ENCODE measurements around the gene C8G.
A peak's percentile ranks its signal among the peaks of the same experiment; 100 is the strongest.

Gene C8G

GRCh38 chr9:136982232-136983051 is 37.4 kb downstream of the C8G start, which contains the start of gene LCNL1:
TSS of gene LCNL1 (plus strand) at chr9:136982993. CDS start at chr9:136983587, 594 bp downstream.
- no peak for DNase-seq (ENCODE audit: low spot score)

- DNase-seq (ENCODE audit: low spot score), result no peak
Measured at GRCh38 chr9:136983167-136983566, 38.1 kb downstream of the C8G start.

DNA sequence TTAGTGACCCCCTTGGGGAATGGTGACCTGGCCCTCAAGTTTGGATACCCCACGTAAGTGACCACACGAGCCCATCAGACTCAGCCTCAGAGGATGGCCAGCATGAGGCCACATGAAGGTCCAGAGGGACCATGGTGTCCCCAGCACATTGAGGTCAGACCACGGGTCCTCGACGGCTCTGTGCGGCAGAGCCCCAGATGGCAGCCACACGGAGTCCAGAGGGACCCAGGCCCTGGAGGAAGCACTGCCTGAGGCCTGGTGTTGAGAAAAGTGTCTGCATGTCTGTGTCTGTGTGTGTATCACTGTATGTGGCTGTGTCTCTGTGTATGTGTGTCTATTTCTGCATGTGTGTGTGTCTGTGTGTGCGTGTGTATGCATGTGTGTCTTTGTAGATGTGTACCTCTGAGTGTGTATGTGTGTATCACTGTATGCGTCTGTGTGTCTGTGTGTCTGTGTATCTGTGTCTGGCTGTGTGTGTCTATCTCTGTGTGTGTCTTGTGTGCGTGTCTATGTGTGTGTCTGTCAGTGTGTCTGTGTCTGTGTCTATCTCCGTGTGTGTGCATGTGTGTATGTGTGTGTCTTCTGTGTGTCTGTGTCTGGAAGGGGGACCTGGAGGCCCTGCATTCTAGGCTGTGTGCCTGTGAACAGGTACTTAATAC is 38.7 kb downstream of the C8G start:
- DNase-seq (ENCODE audit: low spot score), result no peak

DNA sequence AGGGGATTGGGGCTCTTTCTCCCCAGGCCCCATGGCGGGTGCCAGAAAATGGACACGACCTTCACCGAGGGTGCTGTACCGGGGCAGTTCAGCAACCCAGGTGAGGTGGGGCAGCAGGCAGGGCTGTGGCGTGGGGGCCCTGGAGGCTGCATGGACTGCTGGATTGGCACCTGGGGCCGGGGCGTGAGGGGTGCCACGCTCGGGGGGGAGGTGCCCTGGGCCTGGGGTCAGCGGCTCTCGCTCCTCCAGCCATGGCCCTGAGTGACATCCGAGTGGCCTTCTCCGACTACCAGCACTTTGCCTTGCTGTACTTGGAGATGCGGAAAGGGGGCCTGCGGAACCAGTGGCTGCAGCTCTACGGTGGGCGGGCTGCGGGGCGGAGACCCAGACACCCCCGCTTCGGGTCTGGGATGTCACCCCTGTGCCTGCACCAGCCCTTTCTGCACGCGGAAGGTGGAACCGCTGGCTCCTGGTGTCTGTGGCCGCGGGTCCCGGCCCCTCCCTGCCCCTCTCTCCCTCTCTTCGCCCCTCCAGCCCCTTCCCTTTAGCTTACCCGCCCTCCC is 39.5 kb downstream of the C8G start:
- DNase-seq (ENCODE audit: low spot score), result no peak

- no peak for DNase-seq (ENCODE audit: low spot score)
Measured at GRCh38 chr9:136985027-136985602, 40.1 kb downstream of the C8G start.

- no peak for DNase-seq (ENCODE audit: low spot score)
Measured at GRCh38 chr9:136985853-136986252, 40.8 kb downstream of the C8G start.

DNA sequence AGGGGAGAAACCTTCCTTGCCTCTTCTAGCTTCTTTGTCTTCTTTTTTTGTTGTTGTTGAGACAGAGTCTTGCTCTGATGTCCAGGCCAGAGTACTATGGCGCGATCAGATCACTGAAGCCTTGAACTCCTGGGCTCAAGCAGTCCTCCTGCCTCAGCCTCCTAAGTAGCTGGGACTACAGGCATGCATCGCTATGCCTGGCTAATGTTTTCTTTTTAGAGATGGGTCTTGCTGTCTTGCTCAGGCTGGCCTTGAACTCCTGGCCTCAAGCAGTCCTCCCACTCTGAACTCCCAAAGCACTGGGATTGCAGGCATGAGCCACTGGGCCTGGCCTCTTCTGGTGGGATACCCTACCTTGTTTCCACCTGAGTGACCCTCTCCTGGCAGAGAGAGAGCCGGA is 43.8 kb downstream of the C8G start:
- no peak for DNase-seq (ENCODE audit: low spot score)

DNA sequence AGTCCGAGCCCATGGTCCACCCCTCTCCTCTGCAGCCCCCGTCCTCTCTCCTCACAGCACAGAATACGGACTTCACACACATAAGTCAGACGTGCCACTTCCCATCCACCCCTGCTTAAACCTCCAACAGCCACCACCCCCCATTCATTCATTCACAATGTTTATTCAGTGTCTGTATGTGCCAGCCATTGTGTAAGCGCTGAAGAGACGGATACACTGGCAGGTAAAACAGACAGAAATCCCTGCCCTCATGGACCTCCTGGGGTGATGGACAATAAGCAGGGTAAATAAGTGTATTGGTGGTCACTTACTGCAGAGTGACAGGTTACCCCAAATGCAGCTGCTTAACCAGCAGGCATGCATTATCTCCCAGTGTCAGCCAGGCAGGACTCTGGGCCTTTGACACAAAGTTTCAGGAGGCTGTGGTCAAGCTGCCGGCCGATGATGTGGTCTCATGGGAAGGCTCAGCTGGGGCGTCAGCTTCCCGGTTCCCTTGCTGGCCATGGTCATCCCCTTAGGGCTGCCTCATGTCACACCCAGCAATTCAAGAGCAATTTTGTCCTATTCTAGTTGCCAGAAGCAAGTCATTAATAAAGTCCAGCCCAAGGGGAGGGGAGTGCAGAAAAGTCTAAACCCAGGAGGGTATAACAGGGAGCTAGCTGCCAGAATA is 45.3 kb downstream of the C8G start:
- no peak for DNase-seq (ENCODE audit: low spot score)

DNA sequence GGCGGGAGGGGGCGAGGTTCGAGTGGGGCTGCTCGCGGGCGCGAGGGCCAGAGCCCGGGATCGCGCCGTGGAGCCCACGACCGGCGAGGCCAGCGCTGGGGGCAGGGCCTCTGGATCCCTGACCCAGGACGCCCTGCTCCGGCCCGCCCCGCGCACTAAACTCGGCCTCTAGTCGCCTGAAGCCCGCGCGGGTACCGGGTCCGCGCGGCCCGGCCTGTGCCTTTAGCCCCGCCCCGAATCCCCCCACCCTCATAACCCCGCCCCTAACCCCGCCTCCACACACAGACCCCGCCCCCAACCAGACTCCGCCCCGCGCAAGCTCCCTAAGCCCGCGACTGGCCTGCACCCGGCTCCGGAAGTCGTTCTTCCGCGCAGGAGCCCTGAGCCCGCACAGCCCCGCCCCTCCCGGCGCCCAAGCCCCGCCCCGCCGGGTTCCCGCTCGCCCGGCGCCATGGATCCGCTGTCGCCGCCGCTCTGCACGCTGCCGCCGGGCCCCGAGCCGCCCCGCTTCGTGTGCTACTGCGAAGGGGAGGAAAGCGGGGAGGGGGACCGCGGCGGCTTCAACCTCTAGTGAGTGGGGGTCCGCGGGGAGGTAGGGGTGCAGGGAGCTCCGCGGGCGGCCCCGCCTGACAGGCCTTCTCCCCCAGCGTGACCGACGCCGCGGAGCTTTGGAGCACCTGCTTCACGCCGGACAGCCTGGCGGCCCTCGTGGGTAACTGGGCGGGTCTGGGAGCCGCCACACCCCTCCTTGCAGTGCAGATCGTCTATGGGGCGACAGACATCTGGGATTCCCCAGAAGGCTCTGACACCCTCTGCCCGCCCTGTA is 47.2 kb downstream of the C8G start, which contains the start of gene PAXX:
TSS of gene PAXX (plus strand) at position 430 of the 826 bp plus-strand sequence. CDS start at position 452, 22 bp downstream.
- DNase-seq (ENCODE audit: low spot score), result peak; percentile 98

DNA sequence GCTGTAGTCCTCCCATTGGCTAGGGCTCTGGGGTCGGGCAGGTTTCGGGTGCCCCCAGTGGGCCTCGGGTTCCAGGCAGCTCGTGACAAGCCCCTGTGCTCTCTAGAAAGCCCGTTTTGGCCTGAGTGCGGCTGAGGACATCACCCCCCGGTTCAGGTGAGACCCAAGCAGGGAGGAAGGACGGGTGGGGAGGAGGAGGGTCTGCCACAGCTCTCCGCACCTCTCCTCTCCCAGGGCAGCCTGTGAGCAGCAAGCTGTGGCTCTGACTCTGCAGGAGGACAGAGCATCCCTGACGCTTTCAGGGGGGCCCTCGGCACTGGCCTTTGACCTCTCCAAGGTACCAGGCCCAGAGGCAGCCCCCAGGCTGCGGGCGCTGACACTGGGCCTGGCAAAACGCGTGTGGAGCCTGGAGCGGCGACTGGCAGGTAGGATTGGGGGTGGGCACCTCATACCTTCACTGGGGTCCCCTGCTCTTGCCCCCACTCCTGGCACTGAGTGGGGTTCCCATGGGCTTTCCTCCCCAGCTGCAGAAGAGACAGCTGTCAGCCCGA is 47.9 kb downstream of the C8G start:
- DNase-seq (ENCODE audit: low spot score), result no peak

DNA sequence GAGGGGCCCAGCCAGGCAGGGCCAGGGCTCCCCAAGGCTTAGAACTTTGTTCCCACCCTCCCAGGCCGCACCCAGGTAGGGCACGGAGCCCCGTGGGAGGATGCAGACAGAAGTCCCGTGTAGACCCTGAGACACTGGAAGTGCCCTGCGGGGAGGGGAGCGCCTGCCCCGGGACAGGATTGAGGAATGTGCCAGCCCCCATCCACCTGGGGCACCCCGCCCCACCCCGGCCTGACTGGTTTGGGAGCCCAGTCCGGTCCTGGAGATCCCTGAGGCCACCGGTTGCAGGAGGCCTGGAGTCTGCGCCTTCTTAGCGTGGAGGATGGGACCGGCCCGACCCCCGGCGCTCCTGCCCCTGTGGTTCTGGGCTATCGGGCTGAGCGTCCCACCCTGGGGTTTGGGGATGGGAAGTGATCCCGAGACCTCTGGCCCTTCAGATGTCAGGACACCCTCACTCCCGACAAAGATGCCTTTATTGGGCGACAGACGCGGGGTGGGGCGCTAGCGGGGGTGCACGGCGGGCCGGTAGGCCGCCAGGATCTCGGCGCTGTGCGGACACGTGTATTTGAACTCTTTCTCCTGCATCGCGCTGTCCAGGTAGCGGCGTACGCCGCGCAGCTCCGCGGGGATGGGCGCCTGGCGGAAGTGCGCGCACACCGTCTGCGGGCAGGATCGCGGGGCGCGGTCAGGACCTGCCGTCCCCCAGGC is 49.3 kb downstream of the C8G start:
- no peak for DNase-seq (ENCODE audit: low spot score)

DNA sequence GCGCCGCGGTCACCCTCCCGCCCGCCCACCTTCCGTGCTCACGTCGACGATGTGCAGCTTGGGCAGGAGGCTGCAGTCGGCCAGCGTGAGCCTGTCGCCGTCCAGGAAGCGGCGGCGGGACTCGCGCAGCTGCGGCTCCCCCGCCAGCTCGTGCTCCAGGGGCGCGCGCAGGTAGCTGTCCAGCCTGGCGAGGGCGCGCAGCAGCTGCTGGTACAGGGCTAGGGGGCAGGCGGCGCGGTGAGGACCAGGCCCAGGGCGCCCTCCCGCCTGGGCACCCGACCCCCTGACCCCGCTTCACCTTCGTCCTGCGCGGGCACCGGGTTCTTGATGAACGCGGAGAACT is 49.8 kb downstream of the C8G start:
- DNase-seq (ENCODE audit: low spot score), result no peak

DNA sequence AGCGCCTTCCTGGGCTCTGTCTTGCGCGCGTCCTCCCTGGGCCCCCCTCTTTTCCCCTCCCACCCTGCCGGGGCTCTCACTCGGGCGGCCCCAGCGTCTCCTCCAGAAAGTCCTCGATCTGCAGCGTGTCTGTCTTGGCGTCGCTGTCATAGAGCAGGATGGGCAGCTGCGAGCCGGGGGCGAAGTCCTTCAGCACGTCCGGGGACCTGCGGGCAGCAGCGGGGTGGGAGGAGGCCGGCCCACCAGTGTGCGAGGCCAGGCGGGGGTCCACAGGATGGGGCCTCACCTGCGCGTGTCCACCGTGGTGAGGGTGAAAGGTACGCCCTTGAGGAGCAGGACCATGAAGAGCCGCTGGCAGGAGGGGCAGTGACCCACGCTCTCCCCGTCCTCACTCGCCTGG is 50.3 kb downstream of the C8G start:
- DNase-seq (ENCODE audit: low spot score), result no peak

GRCh38 chr9:136995772-136996311 is 50.8 kb downstream of the C8G start:
- DNase-seq (ENCODE audit: low spot score), result peak; percentile 67
